Fibroblast of skin of abdomen (primary cell): Measurements from ENCODE around the gene ABLIM1.

Experiments
- DNase-seq: peaks from one replicate; pipeline ENCODE4 v3.0.0-alpha.2; 2013

ABLIM1 gene

GRCh38 chr10:114618722-114619121, 39.4 kb downstream of the ABLIM1 start:
- no peak for DNase-seq

DNA sequence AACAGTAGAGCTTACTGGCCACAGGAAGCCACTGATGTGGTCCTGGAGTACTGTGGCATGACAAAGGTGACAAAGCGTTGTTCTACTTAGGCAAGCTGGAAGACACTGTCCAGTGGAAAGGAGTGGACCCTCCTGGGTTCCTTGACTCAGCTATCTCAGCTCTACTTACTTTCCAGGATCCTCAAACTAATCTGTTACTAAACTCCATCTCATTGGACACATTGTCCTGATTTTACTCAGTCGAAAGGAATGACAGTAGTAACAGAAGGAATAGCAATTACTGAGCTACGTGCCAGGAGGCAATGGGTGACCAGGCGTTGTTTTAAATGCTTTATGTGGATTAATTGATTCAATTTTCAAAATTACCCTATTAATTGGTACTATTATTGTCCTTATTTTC, 41.6 kb downstream of the ABLIM1 start:
- DNase-seq, result peak; percentile 12

DNA sequence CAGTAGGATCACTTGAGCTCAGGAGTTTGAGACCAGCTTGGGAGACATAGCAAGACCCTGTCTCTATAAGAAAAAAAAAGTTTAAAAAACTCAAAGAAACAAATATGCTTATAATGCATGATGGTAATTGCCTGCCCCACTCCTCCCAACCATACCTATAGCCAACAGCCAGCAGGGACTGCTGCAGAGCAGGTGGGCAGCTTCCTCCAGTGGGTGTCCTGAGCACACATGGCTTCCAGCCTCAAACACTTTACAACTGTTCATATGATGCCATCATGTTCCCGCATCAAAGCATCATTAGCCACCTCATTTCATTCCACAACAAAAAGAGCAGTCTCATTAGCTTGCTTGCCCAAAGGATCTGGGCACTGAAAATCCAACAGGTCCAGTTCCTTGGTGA, 42.0 kb downstream of the ABLIM1 start:
- DNase-seq, result no peak

GRCh38 chr10:114615600-114616007, 42.5 kb downstream of the ABLIM1 start:
- no peak for DNase-seq

DNA sequence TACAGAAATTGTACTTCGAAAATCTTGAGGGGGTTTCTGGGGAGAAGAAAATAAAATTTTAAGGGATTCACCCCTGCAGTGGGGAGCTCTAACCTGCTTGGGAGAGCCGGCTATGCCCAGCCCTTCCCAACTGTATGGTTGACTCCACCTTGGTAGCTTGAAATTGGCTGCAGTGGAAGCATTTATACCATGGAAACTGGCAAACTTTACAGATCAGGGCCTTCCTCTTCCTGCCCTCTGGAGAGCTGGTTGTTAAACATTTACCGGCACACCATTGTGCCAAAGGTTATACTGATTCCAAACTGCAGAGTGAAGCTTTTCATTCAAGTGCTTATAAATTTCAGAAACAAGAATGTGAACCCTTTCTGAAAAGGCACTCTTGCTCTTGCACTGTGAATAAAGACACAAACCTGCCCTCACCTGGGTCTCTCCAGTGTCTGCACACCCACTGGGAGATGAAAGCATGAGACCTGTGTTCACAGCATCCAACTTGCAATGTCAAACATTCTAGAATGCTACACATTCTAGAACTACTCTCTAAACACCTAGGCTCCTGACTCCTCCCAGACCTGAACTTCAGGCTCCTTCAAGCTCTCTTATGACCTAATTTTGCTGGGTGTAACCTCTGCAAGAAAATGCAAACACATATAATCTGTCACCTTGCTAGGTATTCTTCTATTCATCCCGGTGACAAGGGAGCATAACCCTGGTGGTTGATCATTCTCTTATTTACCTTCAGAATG, 44.7 kb downstream of the ABLIM1 start:
- DNase-seq, result no peak

DNA sequence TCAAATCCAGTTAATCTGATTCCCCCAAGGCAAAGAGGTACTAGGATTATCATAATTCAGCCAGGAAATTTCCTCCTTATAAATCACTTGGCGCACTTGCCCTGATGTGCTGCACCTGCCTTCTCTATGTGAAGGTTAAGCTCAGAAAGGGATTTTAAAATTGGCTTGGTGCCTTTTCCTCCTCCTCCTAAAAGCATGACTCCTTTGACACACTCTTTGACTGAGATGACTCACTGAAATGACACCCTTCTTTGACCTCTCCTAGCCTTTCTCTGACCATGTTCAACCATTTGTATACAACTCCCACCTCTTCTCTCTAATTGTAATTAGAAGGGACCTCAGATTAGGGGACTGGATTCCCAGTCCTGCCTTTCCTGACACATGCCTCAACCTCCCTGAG, 46.5 kb downstream of the ABLIM1 start:
- DNase-seq, result no peak

DNA sequence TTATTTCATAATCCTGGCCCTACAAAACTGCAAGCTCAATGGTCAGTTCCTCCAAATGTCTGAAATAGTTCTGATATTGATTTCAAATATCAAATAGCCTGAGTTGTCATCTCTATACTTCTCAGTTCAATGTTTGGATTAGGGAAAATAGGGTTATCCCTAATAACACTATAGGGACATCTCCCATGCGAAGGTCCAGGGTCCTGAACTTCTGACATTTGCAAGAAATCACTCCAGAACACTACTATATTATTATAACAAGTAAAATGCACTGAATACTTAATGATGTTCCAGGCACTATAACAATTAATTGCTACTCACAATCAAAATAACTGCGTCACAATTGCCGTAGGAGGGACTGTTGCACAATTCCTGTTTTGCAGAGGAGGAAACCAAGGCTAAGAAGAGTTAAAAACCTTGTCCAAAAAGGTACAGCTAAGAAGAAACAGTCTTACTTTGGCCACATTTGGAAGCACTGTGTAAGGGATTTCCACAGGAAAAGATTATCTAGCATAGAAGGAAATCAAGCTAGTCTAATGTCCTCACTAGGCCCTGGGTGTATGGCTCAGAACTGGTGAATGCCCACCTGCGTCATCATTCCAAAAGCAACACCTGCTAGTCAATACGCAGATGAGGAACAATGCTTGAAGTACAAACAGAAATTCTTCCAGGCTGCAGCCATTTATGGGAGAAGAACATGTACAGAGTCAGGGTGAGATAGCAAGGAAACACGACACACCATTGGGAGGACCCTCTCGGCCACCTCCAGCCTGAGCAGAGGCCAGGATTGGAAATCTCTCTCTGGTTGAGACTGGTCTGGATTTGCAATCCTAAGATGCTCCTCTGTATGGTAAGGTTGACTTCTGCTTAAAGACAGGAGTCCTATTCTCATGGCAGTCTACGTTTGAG, 48.3 kb downstream of the ABLIM1 start:
- no peak for DNase-seq

DNA sequence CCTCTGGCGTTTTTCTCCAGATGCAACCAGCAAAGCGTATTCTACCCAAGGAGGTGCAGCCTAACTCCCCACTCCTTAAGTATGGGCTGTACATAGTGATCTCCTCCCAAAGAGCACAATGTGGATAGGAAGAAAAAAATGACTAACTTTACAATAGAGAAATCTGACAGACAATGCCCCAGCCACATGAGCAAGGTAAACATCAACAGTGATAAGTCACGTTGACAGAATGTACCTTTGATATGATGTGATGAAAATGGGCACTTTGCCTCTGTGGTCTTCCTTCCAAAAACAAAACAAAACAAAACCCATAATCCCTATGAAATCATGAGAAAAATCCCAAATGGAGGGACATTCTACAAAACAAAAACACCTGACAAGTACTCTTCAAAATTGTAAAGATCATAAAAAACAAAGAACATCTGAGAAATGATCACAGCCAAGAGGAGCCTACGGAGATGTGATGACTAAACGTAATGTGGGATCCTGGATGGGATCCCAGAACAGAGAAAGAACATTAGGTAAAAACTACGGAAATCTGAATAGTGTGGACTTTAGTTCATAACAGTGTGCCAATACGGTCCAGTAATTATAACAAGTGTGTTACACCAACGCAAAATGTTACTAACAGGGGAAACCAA, 50.6 kb downstream of the ABLIM1 start:
- DNase-seq, result no peak

DNA sequence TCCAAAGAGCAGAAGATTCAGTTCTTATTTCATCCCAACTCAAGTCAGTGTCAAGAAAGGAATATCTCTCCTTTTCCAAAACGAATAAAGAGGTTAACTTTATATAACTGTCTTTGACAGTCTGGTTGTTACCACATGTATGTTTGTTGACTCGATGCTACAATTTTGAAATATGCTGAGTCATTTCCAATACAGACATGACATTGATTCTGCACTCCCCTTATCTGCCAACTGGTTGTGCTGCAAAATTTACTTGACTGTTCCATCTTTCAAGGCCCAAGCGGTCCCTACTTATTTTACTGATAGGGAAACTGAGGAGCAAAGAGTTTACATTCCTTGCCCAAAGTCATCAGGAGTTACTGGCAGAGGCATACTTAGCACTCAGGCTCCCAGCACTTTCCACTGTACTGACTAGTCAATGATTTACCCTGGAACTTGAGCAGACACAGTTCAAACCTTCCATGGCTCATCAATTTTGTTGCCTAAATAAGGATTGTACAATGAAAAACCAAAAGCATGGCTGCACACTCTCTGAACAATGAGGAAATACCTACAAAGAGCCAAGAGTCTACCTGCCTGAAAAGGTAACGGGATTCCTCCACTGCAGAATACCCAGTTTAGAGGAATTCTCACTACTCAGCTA, 52.8 kb downstream of the ABLIM1 start:
- no peak for DNase-seq

DNA sequence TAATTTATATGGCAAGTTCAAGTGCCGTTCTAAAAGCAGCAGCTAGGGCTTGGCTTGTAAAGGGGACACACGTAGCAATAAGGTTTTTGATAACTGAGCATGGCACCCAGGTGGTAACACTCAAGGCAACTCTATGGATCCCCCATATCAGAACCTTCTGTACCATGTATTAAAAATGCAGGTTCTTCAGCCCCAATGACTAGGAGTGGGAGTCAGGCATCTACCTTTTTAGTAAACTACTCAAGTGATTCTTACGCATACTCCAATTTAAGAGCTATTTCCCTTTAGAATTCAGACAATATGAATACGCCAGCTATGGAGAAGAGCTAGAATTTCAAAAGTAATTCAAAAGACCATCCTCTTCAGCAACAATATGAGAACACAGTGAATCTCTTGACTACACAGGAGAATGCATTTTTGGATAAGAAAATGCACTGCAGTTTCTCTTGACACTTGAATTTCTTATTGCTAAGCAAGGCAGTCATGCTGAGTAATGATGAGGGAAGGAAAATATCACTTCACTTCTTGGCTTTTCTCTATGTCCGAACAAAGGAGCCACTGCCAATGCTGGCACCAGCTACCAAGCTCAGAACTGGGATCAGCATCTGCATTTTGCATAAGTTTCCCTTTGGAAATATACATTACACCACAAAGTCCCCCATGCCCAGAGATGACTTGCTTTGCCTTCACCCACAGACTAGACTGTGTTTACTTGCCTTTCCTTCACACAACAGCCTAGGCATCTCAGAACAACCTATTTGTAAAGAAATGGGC, 53.5 kb downstream of the ABLIM1 start:
- DNase-seq, result no peak

DNA sequence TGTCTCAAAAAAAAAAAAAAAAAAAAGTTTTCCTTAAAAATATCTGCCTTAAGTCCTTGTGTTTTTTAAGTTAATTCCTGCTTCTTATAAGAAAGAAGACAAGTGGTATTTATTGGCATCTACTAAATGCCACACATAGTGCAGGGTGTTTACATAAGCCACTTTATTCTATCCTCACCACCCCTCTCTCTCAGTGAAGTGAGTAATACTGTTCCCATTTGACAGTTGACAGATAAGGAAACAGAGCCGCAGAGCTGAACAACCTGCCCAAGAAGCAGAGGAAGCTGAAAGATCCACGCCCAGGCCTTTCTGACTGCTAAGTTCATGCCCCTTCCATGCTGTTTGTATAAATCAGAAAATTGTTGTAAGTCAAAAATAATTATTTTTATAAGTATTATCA, 54.1 kb downstream of the ABLIM1 start:
- no peak for DNase-seq

GRCh38 chr10:114603303-114603702, 54.8 kb downstream of the ABLIM1 start:
- DNase-seq, result no peak

GRCh38 chr10:114600057-114600456, 58.0 kb downstream of the ABLIM1 start:
- DNase-seq, result no peak

DNA sequence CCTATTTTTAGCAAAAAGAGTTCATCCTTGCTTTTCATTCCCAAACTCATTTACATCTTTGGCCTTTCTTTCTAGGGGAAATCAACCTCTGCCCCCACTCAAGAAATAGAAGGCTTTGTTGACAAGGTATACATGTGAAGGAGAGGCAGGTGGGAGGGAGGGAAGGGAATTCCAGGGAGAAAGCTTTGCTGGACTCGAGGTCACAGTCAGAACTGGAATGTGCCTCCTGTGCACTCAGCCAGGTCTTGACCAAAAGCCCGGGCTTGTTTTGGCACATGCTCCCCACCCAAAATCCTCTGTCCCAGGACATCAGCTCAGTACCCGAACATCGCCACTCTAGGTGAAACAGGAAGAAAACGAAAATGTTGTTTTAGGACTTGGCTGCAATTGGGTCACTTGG, 61.3 kb downstream of the ABLIM1 start:
- no peak for DNase-seq

GRCh38 chr10:114593816-114594468, 64.1 kb downstream of the ABLIM1 start:
- DNase-seq, result no peak

DNA sequence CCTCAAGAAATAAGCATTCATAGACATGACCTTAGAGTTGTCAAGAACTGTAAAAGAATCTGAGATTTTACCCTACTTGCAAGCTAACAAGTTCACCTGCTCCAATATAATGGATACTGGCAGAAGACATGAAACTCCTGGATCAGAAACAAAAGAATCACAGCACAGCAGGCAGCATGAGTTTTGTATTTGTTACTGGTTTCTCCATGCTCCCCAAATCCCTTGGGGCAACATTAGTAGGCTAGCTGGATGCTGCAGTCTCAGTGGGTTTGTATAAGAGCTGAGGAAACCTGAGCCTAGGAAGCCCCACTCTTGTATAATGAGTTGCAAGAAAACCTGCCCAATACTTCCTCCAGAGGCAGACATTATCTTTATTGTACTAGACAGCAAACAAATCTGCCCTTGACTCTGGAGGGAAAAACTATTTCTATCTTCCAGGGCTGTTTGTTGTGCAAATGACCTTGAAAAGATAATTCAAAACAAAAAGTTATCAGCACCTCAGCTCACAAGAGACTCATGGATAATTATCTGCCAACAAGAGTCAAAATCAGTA, 64.8 kb downstream of the ABLIM1 start:
- DNase-seq, result no peak

GRCh38 chr10:114590993-114591392, 67.1 kb downstream of the ABLIM1 start:
- no peak for DNase-seq

DNA sequence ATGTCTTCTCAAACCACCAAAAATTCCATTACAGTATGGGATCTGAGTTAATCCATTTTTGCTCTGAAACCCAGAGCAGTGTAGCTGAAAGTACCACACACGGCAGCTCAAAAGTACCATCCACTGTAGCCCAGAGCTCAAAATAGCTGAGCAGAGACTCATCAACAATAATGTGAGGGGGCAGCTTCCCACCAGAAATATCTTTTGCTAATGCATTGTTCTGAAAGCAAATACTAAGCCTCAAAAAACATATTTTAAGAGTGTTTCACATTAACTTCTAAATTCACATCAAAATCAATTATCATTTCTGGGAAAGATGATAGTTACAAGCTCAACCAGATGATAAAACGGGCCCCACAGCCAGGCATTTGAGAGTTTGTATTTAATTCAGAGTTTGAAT, 73.7 kb downstream of the ABLIM1 start:
- DNase-seq, result peak; percentile 83

- DNase-seq, result no peak
Measured at GRCh38 chr10:114581071-114581470, 77.0 kb downstream of the ABLIM1 start.

GRCh38 chr10:114577133-114577532, 80.9 kb downstream of the ABLIM1 start:
- peak; percentile 83 for DNase-seq

- no peak for DNase-seq
Measured at GRCh38 chr10:114576716-114577115, 81.4 kb downstream of the ABLIM1 start.
